GM12878 (cell line): ENCODE data around the gene SLC25A15. TPM values are rescaled to one million over a fixed set of nuclear protein-coding genes. Genes with fewer than 3 reads are reported as not detected.
A peak's percentile ranks its signal among the peaks of the same experiment; 100 is the strongest.

Experiments
- ATAC-seq: fragments of 200-7000 bp; cut with Tn5 transposase; 3 replicates; pipeline ENCODE4 v1.9.1; 2020; ENCODE audit warnings: mild to moderate bottlenecking, moderate library complexity
- BruUV-seq: library from RNA; stranded (reverse); fragments of 400-500 nt; replicated peaks from 2 replicates; lab custom pipeline; 2021; lab: Mats Ljungman, UMichigan
- CTCF ChIA-PET: fragments of 300-600 bp; sonication (Branson Sonifier 250); formaldehyde crosslinking; extraction: SDS; loops from one replicate; lab custom pipeline; 2021; ENCODE audit warnings: inconsistent platforms; lab: Yijun Ruan, JAX
- POLR2A ChIA-PET: fragments of 350-600 bp; formaldehyde crosslinking; extraction: SDS; loops from one replicate; lab custom pipeline; 2021; ENCODE audit warnings: inconsistent platforms; lab: Charles Lee
- RAD21 ChIA-PET: fragments of 300-600 bp; sonication (Branson Sonifier 250); formaldehyde crosslinking; loops from one replicate; lab custom pipeline; 2023; ENCODE audit warnings: antibody characterized with exemption; ENCODE audit not compliant: unreplicated experiment; lab: Charles Lee
- SMC1A ChIA-PET: fragments of 300-600 bp; sonication (Branson Sonifier 250); formaldehyde crosslinking; loops from one replicate; lab custom pipeline; 2023; ENCODE audit not compliant: unreplicated experiment, uncharacterized antibody; lab: Charles Lee
- DNase-seq: peaks from one replicate; pipeline ENCODE4 v3.0.0-alpha.2; 2011; ENCODE audit warnings: low read depth, low spot score
- FAIRE-seq: peaks from 3 replicates; lab custom pipeline; 2011; peaks lifted over from hg19 to GRCh38; lab: Jason Lieb, UNC
- H2AFZ ChIP-seq: 2 replicates; pipeline ENCODE4 v1.6.0; 2011; ENCODE audit warnings: low read depth, low read length, control low read depth; ENCODE audit not compliant: control insufficient read depth
- H3K27ac ChIP-seq: 2 replicates; pipeline ENCODE4 v1.5.1; 2011; ENCODE audit warnings: control low read depth; ENCODE audit not compliant: control insufficient read depth, insufficient read depth
- H3K27me3 ChIP-seq, 2 experiments: replicated peaks in 1 of 2; 2 replicates each; pipeline versions ENCODE4 v1.6.0 to v1.6.1; 2011; ENCODE audit warnings: low read length in 1 of 2; ENCODE audit not compliant: control insufficient read depth in 2 of 2, insufficient read depth in 2 of 2
- H3K36me3 ChIP-seq, 2 experiments: 2 replicates each; pipeline ENCODE4 v1.5.1; 2011; ENCODE audit warnings: low read length in 1 of 2; ENCODE audit not compliant: control insufficient read depth in 2 of 2, insufficient read depth in 2 of 2
- H3K4me1 ChIP-seq: 2 replicates; pipeline ENCODE4 v1.6.1; 2011; ENCODE audit warnings: mild to moderate bottlenecking, low read length, moderate library complexity, mixed read lengths; ENCODE audit not compliant: control insufficient read depth, insufficient read depth
- H3K4me2 ChIP-seq: 2 replicates; pipeline ENCODE4 v1.6.0; 2011; ENCODE audit warnings: control low read depth; ENCODE audit not compliant: control insufficient read depth, insufficient read depth
- H3K4me3 ChIP-seq: fragments of 200-600 bp; sonication (generic); 2 replicates; pipeline ENCODE4 v1.5.1; 2016
- H3K79me2 ChIP-seq: 2 replicates; pipeline ENCODE4 v1.6.0; 2011; ENCODE audit warnings: low read length; ENCODE audit not compliant: control insufficient read depth, insufficient read depth
- H3K9ac ChIP-seq: 2 replicates; pipeline ENCODE4 v1.8.0; 2011; ENCODE audit warnings: low read length, control low read depth, mixed read lengths; ENCODE audit not compliant: control insufficient read depth, insufficient read depth
- H3K9me3 ChIP-seq: replicated peaks from 3 replicates; pipeline ENCODE4 v1.5.1; 2011; ENCODE audit warnings: mild to moderate bottlenecking, low read length; ENCODE audit not compliant: control insufficient read depth, insufficient read depth
- H4K20me1 ChIP-seq: 2 replicates; pipeline ENCODE4 v1.6.0; 2011; ENCODE audit not compliant: control insufficient read depth, insufficient read depth
- CBX3 ChIP-seq: fragments of 200-600 bp; sonication (generic); IDR thresholded peaks from 2 replicates; pipeline ENCODE4 v1.6.1; 2016; ENCODE audit warnings: low read depth, borderline replicate concordance
- CREB1 ChIP-seq: IDR thresholded peaks from 2 replicates; pipeline ENCODE4 v1.6.1; 2012; ENCODE audit warnings: low read depth, mild to moderate bottlenecking, inconsistent platforms
- FOS ChIP-seq: IDR thresholded peaks from 3 replicates; pipeline ENCODE4 v1.6.1; 2011; ENCODE audit warnings: borderline replicate concordance; ENCODE audit not compliant: insufficient read length; ENCODE audit errors: extremely low read depth
- IKZF1 ChIP-seq: fragments of 450-650 bp; conservative IDR thresholded peaks from 2 replicates; pipeline ENCODE4 v1.6.1; 2017; ENCODE audit warnings: antibody characterized with exemption, mild to moderate bottlenecking
- POLR2AphosphoS5 ChIP-seq: IDR thresholded peaks from 2 replicates; pipeline ENCODE4 v1.6.1; 2011; ENCODE audit warnings: mild to moderate bottlenecking, low read length, inconsistent platforms
- RUNX3 ChIP-seq: IDR thresholded peaks from 2 replicates; pipeline ENCODE4 v1.6.1; 2012; ENCODE audit warnings: low read length, inconsistent platforms
- SPI1 ChIP-seq: IDR thresholded peaks from 2 replicates; pipeline ENCODE4 v1.6.1; 2011; ENCODE audit warnings: low read depth, mild to moderate bottlenecking, low read length, moderate library complexity, borderline replicate concordance; ENCODE audit not compliant: insufficient read depth
- YY1 ChIP-seq: IDR thresholded peaks from 2 replicates; pipeline ENCODE4 v1.6.1; 2011; ENCODE audit warnings: low read depth, mild to moderate bottlenecking, low read length
- WGBS: methylation state at CpG from one replicate; pipeline ENCODE4 v1.1.6; 2016; ENCODE audit warnings: low lambda C conversion rate; ENCODE audit not compliant: insufficient replicate concordance, insufficient coverage; ENCODE audit errors: missing lambda C conversion rate; 5-methylcytosine and 5-hydroxymethylcytosine counted together
- in situ Hi-C: fragments of 300-500 bp; cut with MboI; formaldehyde crosslinking; loops from 9 replicates; pipeline ENCODE4 v1.14.3; 2018; ENCODE audit warnings: mixed read lengths
- intact Hi-C: fragments of 100-400 bp; cut with micrococcal nuclease; formaldehyde crosslinking; loops from one replicate; pipeline ENCODE4 v1.14.2; 2022; ENCODE audit not compliant: unreplicated experiment
- polyA plus RNA-seq, 11 experiments: library from polyadenylated mRNA; depleted of rRNA in 4 of 11; unstranded in 6 of 11; stranded (reverse) in 5 of 11; fragments of >200 nt; fragmentation: Nextera tagmentation in 4 of 11; fragmentation: Illumina TruSeq in 1 of 11; extraction: Ambion mirVana in 4 of 11; extraction: Trizol in 1 of 11; gene quantifications; 1 replicate in 1 of 11; 2 replicates in 10 of 11; pipeline versions ENCODE4 v1.2.1 to v1.2.3, GENCODE V29; 2011 to 2016; ENCODE audit warnings: inconsistent platforms in 2 of 11, missing spikeins in 2 of 11, low read depth in 1 of 11
- total RNA-seq, 4 experiments: library from RNA; depleted of rRNA in 3 of 4; stranded (reverse); fragments of >200 nt in 3 of 4; fragmentation: Illumina TruSeq in 1 of 4; extraction: Trizol in 1 of 4; gene quantifications; 2 replicates each; pipeline versions ENCODE4 v1.2.1 to v1.2.3, GENCODE V29; 2013 to 2021
- TF ChIP-seq, protein P1 (sequence below): IDR thresholded peaks from 2 replicates; pipeline ENCODE4 v1.6.1; 2011; ENCODE audit warnings: borderline replicate concordance, low read depth, mild to moderate bottlenecking, moderate library complexity, low read length; ENCODE audit not compliant: insufficient read depth, poor library complexity, severe bottlenecking

SLC25A15 gene
- total and polyA plus RNA-seq, 10 of the 15 experiments (the other 5 are each of a cell fraction or from before 2014, with no cell fraction given): 2.7 to 20.6 (median 15.0) TPM

DNA sequence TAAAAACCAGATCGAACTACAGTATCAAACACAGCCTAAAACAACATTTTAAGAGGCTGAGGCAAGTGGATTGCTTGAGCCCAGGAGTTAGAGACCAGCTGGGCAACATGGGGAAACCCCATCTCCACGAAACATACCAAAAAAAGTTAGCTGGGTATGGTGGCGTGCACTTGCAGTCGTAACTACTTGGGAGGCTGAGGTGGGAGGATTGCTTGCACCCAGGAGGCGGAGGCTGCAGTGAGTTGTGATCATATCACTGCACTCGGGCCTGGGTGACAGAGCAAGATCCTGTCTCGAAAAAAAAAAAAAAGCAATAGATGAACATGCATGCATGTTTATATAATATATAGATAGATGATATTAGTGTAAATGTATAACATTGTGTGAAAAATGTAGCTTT, 13.2 kb upstream of the SLC25A15 start:
- peaks cover 11% of the 10 kb centered on the region for H3K4me1 ChIP-seq
- TF ChIP-seq CBX3: no peak
- no peak for TF ChIP-seq CREB1
- no peak for TF ChIP-seq SPI1
- TF ChIP-seq, protein P1, sequence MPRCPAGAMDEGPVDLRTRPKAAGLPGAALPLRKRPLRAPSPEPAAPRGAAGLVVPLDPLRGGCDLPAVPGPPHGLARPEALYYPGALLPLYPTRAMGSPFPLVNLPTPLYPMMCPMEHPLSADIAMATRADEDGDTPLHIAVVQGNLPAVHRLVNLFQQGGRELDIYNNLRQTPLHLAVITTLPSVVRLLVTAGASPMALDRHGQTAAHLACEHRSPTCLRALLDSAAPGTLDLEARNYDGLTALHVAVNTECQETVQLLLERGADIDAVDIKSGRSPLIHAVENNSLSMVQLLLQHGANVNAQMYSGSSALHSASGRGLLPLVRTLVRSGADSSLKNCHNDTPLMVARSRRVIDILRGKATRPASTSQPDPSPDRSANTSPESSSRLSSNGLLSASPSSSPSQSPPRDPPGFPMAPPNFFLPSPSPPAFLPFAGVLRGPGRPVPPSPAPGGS: no peak
- no peak for TF ChIP-seq IKZF1
- TF ChIP-seq YY1: no peak
- no peak for TF ChIP-seq RUNX3
- TF ChIP-seq POLR2AphosphoS5: no peak
- no peak for TF ChIP-seq FOS
- TF ChIP-seq, all 136 proteins: peak for 0
- CTCF ChIA-PET: interaction anchor here (0.6 to 4.5 kb wide), 19 partner anchors 9 to 996 kb away, joined by 3 to 36 read pairs (median 4); no protein-coding TSS in a partner anchor
- Histone ChIP-seq H3K9ac (no peak overlapping the region), H3K9me3 (no peaks in the 10 kb centered on the region), H3K27ac (no peak overlapping the region; the same call in 1 of the 2 replicates), H3K4me3 (no peak overlapping the region), H2AFZ (peak overlapping the region; percentile 75; the same call in 1 of the 2 replicates), H3K79me2 (no peaks in the 10 kb centered on the region; the same call in 1 of the 2 replicates), H4K20me1 (no peaks in the 10 kb centered on the region), H3K27me3 (no peaks in the 10 kb centered on the region), H3K36me3 (no peaks in the 10 kb centered on the region), H3K4me2 (no peak overlapping the region; the same call in 1 of the 2 replicates)
- no peak for ATAC-seq
- SMC1A ChIA-PET: interaction anchor here (0.9 to 2.6 kb wide), 10 partner anchors 10 to 707 kb away, joined by 3 to 15 read pairs (median 4); no protein-coding TSS in a partner anchor
- intact Hi-C loops (loop anchor here (5.0 to 10.0 kb wide), 7 partner anchors 41 to 1089 kb away; partner anchors contain the start of gene FOXO1), in situ Hi-C loops (loop anchor here (5.0 kb wide), 1 partner anchor 714 kb away; no protein-coding TSS in a partner anchor)
- BruUV-seq: no TSS peak
- no peak for FAIRE-seq
- POLR2A ChIA-PET: interaction anchor here (0.6 to 1.1 kb wide), 2 partner anchors 11 to 1503 kb away, joined by 3 read pairs; no protein-coding TSS in a partner anchor
- WGBS: 77% methylated on average over 5 of the region's 7 CpGs
- no peak for DNase-seq
- RAD21 ChIA-PET: interaction anchor here (0.7 to 3.0 kb wide), 5 partner anchors 9 to 707 kb away, joined by 3 to 19 read pairs (median 12); no protein-coding TSS in a partner anchor
